ENCODE results near the gene LIG1. TPM values are rescaled to one million over a fixed set of nuclear protein-coding genes. Genes with fewer than 3 reads are reported as not detected.

The LIG1 gene
- 5.3 and 18.5 TPM in 2 replicates for total RNA-seq

DNA sequence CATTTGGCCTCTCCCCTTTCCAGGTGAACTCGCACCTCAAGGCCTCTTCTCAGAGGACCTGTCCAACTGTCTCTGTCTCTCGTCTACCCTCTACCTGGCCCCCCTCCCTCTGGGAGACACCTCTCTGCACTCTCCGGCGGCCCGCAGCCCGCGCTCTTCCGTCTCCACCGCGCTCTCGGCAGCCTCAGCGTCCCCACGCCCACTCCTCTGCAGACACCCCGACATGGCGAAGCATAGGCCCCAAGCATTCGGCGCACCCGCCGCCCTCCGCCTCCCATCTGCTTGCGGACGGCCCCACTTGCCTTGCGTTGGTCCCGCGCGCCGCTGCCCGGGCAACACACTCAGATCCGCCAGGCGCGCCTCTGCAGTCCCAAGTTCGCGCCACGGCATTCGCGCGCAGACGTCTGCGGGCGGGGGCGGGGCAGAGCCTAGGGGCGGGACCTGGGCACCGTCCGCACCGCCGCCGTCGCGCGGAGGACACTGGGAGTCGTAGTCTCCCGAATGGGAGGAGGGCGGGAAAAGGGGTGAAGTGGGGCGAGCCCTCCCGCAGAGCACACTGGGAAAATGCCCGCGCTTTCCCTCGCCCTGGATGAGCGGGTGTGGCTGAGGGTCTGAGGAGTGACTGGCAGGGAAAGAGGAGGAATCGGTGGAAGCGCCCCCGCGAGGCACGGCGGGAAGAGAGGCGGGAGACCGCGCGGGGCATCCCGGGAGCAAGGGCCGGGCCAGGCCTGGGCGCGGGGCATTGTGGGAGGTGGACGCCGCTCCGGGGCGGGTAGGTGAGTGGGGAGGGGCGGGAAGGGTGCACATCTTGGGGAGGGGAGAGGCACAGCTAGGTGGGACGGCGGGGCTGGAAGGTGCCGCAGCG lies at the start of gene LIG1, which contains the start of gene ZSWIM9:
TSS of gene LIG1 (minus strand) at position 406 of the 865 bp plus-strand sequence. CDS start 4,778 bp downstream, outside the sequence.
TSS of gene ZSWIM9 (plus strand) at position 742 of the 865 bp plus-strand sequence. CDS start 1,123 bp downstream, outside the sequence.

DNA sequence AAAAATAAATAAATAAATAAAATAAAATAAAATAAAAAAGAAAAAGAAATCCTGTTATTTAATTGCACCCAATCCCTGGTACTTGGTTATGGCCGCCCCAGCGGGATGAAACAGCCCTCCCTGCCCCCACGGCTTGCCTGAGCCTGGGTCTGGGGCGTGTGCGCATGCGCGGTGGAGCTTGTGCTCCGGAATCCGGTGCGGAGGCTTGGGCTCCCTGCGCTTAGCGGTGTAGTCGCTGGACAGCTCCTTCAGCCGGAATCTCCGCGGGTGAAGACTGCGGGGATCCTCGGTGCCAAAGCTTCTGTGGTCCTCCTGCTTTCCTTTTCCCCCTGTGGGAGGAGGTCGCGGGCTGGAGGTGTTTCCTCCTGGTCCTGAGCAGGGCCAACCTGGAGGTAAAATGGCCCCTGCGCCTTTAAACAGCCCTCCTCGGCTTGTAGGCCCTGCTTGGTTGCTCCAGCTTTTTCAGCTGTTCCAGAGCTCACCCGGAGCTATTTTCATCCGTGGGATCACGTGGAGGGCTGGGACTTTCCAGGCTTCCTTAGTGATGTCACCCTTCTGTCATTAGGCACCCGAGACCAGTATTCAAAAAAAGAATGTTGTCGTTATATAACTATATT lies 59.7 kb downstream of the LIG1 start, which contains the start of gene PLA2G4C:
TSS of gene PLA2G4C (minus strand) at position 468 of the 617 bp plus-strand sequence. CDS start 4,288 bp downstream, outside the sequence.

Other genes with a start within 250 kb of the LIG1 start
- not detected in 2 replicates for gene BSPH1, start 178.2 kb downstream of the LIG1 start, total RNA-seq
- gene ELSPBP1, start 175.7 kb downstream of the LIG1 start, total RNA-seq, result not detected in 2 replicates
- gene CABP5, start 126.3 kb downstream of the LIG1 start, total RNA-seq, result not detected in 2 replicates
- 17.5 and 19.3 TPM in 2 replicates for gene PLA2G4C, start 59.5 kb downstream of the LIG1 start, total RNA-seq
- gene ZSWIM9, start 336 bp upstream of the LIG1 start, total RNA-seq, result 2.7 and 3.3 TPM in 2 replicates
- 11.6 and 14.7 TPM in 2 replicates for gene CARD8, start 85.6 kb upstream of the LIG1 start, total RNA-seq
- gene ZNF114, start 99.7 kb upstream of the LIG1 start, total RNA-seq, result 0.32 and 0.59 TPM in 2 replicates
- gene EMP3, start 155.2 kb upstream of the LIG1 start, total RNA-seq, result 32.1 and 62.7 TPM in 2 replicates
- 2.1 and 5.6 TPM in 2 replicates for gene TMEM143, start 193.6 kb upstream of the LIG1 start, total RNA-seq
- gene SYNGR4, start 194.0 kb upstream of the LIG1 start, total RNA-seq, result not detected in 2 replicates
- gene KDELR1, start 221.2 kb upstream of the LIG1 start, total RNA-seq, result 76.6 and 96.8 TPM in 2 replicates
- gene GRIN2D, start 223.3 kb upstream of the LIG1 start, total RNA-seq, result 1.5 and 2.5 TPM in 2 replicates

Data from smooth muscle cell of the umbilical artery (primary cell).